ENCODE measurements around the gene ATR. TPM values are rescaled to one million over a fixed set of nuclear protein-coding genes. Genes with fewer than 3 reads are reported as not detected.

Gene ATR
- total and polyA plus RNA-seq, 4 donors, result 9.0 to 41.3 (median 23.3) TPM

DNA sequence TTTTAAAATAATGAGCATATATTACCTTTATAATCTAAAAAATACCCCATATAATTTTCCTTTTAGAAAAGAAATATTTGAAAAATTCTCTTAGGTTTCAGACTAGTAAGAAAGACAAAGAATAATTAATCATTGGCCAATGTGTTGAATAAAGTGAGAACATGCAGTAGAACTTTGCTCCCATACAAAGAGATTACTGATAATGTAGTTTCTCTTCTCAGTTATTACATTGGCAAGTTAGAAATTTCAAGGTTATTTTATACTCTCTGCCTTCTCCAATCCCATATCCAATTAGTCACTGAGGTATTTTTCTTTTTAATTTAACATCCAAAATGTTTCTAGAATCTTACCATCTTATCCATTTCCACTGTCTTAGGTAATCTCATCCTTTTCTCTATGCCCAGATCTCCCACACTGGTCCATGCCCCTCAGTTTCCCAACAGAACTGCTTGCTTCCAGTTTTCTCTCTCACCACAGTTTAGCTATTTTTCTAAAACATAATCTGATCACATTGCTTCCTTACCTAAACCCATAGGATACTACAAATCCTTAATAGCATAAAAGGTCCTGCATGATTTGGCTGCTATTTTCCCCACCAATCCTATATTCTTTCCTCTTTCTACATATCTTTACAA is 141.5 kb downstream of the ATR start:
- DNase-seq, result no peak
- TF ChIP-seq, protein P1, sequence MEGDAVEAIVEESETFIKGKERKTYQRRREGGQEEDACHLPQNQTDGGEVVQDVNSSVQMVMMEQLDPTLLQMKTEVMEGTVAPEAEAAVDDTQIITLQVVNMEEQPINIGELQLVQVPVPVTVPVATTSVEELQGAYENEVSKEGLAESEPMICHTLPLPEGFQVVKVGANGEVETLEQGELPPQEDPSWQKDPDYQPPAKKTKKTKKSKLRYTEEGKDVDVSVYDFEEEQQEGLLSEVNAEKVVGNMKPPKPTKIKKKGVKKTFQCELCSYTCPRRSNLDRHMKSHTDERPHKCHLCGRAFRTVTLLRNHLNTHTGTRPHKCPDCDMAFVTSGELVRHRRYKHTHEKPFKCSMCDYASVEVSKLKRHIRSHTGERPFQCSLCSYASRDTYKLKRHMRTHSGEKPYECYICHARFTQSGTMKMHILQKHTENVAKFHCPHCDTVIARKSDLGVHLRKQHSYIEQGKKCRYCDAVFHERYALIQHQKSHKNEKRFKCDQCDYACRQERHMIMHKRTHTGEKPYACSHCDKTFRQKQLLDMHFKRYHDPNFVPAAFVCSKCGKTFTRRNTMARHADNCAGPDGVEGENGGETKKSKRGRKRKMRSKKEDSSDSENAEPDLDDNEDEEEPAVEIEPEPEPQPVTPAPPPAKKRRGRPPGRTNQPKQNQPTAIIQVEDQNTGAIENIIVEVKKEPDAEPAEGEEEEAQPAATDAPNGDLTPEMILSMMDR (IDR thresholded peaks at IDR 0.05; ENCODE audit: control extremely low read depth, extremely low read depth), result no peak
- Histone ChIP-seq H3K4me3 (no peak overlapping the region), H3K27me3 (ENCODE audit: control insufficient read depth in 3 of 3, insufficient read depth in 3 of 3, low read length in 2 of 3) (no peaks in the 10 kb centered on the region), H3K27ac (ENCODE audit: low read depth in 1 of 2, low read length in 1 of 2) (no peak overlapping the region), H3K4me1 (ENCODE audit: control insufficient read depth in 5 of 5, insufficient read depth in 5 of 5, low read length in 5 of 5) (peaks cover 0 to 2% (median 0%) of the 10 kb centered on the region in 5 donors), H3K9me3 (ENCODE audit: control insufficient read depth in 4 of 4, insufficient read depth in 3 of 4, low read length in 3 of 4) (no peaks in the 10 kb centered on the region), H3K9ac (ENCODE audit: insufficient read depth in 1 of 2, low read length in 2 of 2) (no peak overlapping the region), H3K36me3 (ENCODE audit: control insufficient read depth in 4 of 4, insufficient read depth in 4 of 4, low read length in 4 of 4) (peaks cover 0 to 8% (median 4%) of the 10 kb centered on the region in 4 donors)
- ATAC-seq (ENCODE audit: insufficient read depth, low FRiP score), result no peak

DNA sequence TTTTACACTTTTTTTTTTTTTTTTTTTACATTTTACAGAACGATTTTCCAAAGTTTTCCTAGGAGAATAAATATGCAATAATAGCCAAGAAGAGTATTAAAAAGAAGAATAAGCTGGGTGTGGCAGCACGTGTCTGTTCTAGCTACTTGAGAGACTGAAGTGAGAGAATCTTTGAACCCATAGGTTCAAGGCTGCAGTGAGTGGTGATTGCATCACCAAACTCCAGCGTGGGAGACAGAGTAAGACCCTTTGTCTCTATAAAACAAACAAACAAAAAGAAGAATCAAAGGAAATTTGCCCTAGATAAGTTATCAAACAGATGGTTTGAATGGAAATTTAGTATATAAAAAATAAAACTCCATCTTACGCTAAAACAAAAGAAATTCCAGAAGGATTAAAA is 144.0 kb downstream of the ATR start:
- TF ChIP-seq, protein P1 (IDR thresholded peaks at IDR 0.05; ENCODE audit: control extremely low read depth, extremely low read depth), result no peak
- peaks cover 9 to 17% (median 12%) of the 10 kb centered on the region in 4 donors for H3K36me3 ChIP-seq (ENCODE audit: control insufficient read depth in 4 of 4, insufficient read depth in 4 of 4, low read length in 4 of 4)
- ATAC-seq (ENCODE audit: insufficient read depth, low FRiP score), result no peak
- 69 to 76% methylated on average over 4 of the region's 4 CpGs for WGBS, 2 donors
- H3K4me1 ChIP-seq (ENCODE audit: control insufficient read depth in 5 of 5, insufficient read depth in 5 of 5, low read length in 5 of 5), result no peaks in the 10 kb centered on the region
- H3K9ac ChIP-seq (ENCODE audit: insufficient read depth in 1 of 2, low read length in 2 of 2), result no peak overlapping the region
- H3K27me3 ChIP-seq (ENCODE audit: control insufficient read depth in 3 of 3, insufficient read depth in 3 of 3, low read length in 2 of 3), result no peaks in the 10 kb centered on the region
- H3K4me3 ChIP-seq, result no peak overlapping the region
- no peak overlapping the region for H3K27ac ChIP-seq (ENCODE audit: low read depth in 1 of 2, low read length in 1 of 2)
- H3K9me3 ChIP-seq (ENCODE audit: control insufficient read depth in 4 of 4, insufficient read depth in 3 of 4, low read length in 3 of 4), result no peaks in the 10 kb centered on the region
- no peak for DNase-seq

DNA sequence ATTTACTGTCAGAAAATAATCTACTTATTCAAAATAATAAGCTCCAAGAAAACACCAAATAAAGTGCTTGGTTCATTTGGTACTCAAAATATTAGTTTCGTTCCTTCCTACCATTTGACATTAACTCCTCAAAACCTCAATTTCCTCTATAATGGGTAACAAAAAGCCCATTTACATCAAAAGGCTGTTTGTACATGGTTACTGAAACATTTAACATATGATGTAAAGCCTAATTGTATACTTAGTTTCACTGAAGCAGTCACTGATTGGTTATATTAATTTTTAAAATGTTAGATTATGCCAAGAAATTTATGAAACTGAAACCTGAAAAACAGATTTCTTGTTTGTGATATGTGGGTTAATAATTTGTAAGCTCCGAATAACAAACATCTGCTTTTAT is 145.4 kb downstream of the ATR start:
- TF ChIP-seq, protein P1 (IDR thresholded peaks at IDR 0.05; ENCODE audit: control extremely low read depth, extremely low read depth), result no peak
- Histone ChIP-seq H3K36me3 (ENCODE audit: control insufficient read depth in 4 of 4, insufficient read depth in 4 of 4, low read length in 4 of 4) (peaks cover 9 to 17% (median 14%) of the 10 kb centered on the region in 4 donors), H3K27me3 (ENCODE audit: control insufficient read depth in 3 of 3, insufficient read depth in 3 of 3, low read length in 2 of 3) (no peaks in the 10 kb centered on the region), H3K9me3 (ENCODE audit: control insufficient read depth in 4 of 4, insufficient read depth in 3 of 4, low read length in 3 of 4) (no peaks in the 10 kb centered on the region), H3K4me3 (no peak overlapping the region), H3K27ac (ENCODE audit: low read depth in 1 of 2, low read length in 1 of 2) (no peak overlapping the region), H3K4me1 (ENCODE audit: control insufficient read depth in 5 of 5, insufficient read depth in 5 of 5, low read length in 5 of 5) (no peaks in the 10 kb centered on the region), H3K9ac (ENCODE audit: insufficient read depth in 1 of 2, low read length in 2 of 2) (no peak overlapping the region)
- ATAC-seq (ENCODE audit: insufficient read depth, low FRiP score) (no peak), DNase-seq (no peak)
- 78 to 90% methylated on average over 2 of the region's 2 CpGs for WGBS, 2 donors

DNA sequence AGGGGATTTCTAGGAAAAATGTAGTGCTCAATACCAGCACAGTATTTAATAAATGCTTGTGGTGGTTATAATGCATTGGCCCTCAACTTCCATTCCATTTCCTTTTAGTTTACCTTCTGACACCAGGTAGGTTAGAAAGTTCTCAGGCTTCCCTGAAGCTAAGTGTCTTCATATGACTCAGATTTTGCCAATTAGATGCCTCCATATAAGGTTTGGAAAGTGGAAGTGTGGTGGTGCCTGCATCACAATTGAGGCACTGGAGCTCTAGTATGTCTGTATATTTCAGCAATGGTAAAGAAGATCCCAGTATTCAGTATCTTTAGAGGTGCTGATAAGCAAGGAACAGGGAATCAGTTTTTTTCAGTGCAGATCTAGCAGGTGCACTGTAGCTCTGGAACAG is 149.0 kb downstream of the ATR start:
- ATAC-seq (ENCODE audit: insufficient read depth, low FRiP score), result no peak
- Histone ChIP-seq H3K27me3 (ENCODE audit: control insufficient read depth in 3 of 3, insufficient read depth in 3 of 3, low read length in 2 of 3) (no peaks in the 10 kb centered on the region), H3K9ac (ENCODE audit: insufficient read depth in 1 of 2, low read length in 2 of 2) (no peak overlapping the region), H3K4me3 (no peak overlapping the region), H3K9me3 (ENCODE audit: control insufficient read depth in 4 of 4, insufficient read depth in 3 of 4, low read length in 3 of 4) (no peaks in the 10 kb centered on the region), H3K4me1 (ENCODE audit: control insufficient read depth in 5 of 5, insufficient read depth in 5 of 5, low read length in 5 of 5) (no peaks in the 10 kb centered on the region), H3K27ac (ENCODE audit: low read depth in 1 of 2, low read length in 1 of 2) (no peak overlapping the region), H3K36me3 (ENCODE audit: control insufficient read depth in 4 of 4, insufficient read depth in 4 of 4, low read length in 4 of 4) (peaks cover 9 to 19% (median 16%) of the 10 kb centered on the region in 4 donors)
- no peak for DNase-seq
- TF ChIP-seq, protein P1 (IDR thresholded peaks at IDR 0.05; ENCODE audit: control extremely low read depth, extremely low read depth), result no peak

Data from lung (tissue), 12 donors.